Measurements from ENCODE around the gene SDC3.

Gene SDC3

DNA sequence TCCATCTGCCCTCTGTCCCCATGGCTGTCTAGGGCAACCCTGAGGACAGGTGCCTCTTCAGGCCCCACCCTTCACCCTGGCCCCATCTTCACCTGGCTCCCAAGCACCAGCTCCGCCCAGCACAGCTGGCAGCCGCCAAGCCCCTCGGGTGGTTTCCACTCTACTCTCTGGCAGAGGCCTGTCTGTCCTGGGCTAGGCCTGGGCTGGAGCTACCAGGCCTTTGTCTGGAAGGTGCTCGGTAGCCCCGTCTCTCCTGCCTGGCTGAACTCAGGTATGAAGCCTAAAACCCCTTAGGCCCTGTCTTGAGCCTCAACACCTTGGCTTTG is 17.4 kb downstream of the SDC3 start:
- TF ChIP-seq, protein P1, sequence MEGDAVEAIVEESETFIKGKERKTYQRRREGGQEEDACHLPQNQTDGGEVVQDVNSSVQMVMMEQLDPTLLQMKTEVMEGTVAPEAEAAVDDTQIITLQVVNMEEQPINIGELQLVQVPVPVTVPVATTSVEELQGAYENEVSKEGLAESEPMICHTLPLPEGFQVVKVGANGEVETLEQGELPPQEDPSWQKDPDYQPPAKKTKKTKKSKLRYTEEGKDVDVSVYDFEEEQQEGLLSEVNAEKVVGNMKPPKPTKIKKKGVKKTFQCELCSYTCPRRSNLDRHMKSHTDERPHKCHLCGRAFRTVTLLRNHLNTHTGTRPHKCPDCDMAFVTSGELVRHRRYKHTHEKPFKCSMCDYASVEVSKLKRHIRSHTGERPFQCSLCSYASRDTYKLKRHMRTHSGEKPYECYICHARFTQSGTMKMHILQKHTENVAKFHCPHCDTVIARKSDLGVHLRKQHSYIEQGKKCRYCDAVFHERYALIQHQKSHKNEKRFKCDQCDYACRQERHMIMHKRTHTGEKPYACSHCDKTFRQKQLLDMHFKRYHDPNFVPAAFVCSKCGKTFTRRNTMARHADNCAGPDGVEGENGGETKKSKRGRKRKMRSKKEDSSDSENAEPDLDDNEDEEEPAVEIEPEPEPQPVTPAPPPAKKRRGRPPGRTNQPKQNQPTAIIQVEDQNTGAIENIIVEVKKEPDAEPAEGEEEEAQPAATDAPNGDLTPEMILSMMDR (IDR thresholded peaks at IDR 0.05; ENCODE audit: unreplicated experiment in 3 of 3): no peak
- Mint-ChIP-seq H3K9me3 (no peaks in the 10 kb centered on the region), H3K27ac (no peak overlapping the region), H3K4me3 (no peak overlapping the region), H3K36me3 (ENCODE audit: low read depth) (no peaks in the 10 kb centered on the region), H3K27me3 (ENCODE audit: low read depth) (peaks cover 10% of the 10 kb centered on the region), H3K4me1 (peaks cover 75% of the 10 kb centered on the region)

DNA sequence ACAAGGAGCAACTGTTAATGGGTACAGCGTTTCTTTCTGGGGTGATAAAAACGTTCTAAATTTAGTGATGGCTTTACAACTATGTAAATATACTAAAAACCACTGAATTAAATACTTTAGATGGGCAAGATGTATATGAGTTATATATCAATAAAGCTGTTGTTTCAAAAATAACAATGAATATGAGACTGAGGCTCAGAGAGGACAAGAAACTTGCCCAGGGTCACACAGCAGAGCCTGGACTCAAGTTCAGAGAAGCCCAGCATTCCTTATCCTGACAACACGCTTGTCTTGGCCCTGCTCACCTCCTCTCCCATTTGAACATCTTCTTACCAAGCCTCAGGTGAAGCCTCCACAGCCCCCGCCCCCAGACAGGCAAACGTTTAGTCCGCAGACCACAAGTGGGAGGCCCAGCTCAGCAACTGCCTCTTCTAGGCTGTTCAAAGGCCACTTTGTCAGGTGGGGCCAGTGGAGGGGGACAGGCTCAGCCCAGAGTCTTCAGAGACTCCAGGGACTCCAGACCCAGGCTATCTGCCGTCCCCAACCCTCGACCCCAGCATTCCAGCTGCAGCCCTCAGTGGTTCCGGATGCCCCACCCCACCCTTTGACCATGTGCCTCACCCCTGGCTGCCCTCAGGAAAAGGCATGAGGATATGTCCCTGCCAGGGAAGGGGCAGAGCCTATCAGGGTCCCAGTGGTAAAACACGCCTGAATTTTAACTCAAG is 17.9 kb downstream of the SDC3 start:
- no peaks in the 10 kb centered on the region for H3K36me3 Mint-ChIP-seq (ENCODE audit: low read depth)
- peaks cover 11% of the 10 kb centered on the region for H3K27me3 Mint-ChIP-seq (ENCODE audit: low read depth)
- H3K27ac Mint-ChIP-seq: peak overlapping the region in 1 of 3 experiments; percentile 38
- TF ChIP-seq, protein P1 (IDR thresholded peaks at IDR 0.05; ENCODE audit: unreplicated experiment in 3 of 3): no peak
- no peak overlapping the region for H3K4me3 Mint-ChIP-seq
- H3K4me1 Mint-ChIP-seq: peaks cover 75% of the 10 kb centered on the region
- H3K9me3 Mint-ChIP-seq: no peaks in the 10 kb centered on the region

DNA sequence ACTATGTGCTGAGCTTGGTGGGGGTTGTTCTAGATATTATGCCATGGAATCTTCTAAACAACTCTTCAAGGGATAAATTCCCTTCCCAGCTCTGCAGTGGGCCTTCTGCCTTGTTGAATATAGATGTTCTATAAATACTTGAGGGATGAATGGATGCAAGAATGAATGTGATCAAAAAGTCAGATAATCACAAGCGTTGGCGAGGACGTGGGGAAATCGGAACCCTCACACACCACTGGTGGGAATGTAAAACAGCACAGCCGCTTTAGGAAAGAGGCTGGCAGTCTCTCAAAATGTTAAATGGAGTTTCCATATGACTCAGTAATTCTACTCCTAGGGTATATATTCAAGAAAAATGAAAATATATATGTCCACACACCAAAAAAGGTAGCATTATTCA is 19.0 kb downstream of the SDC3 start:
- peaks cover 77% of the 10 kb centered on the region for H3K4me1 Mint-ChIP-seq
- H3K36me3 Mint-ChIP-seq (ENCODE audit: low read depth): no peaks in the 10 kb centered on the region
- H3K27ac Mint-ChIP-seq: peak overlapping the region in 2 of 3 experiments; percentile 34 to 43
- H3K4me3 Mint-ChIP-seq: no peak overlapping the region
- H3K27me3 Mint-ChIP-seq (ENCODE audit: low read depth): peaks cover 12% of the 10 kb centered on the region
- no peaks in the 10 kb centered on the region for H3K9me3 Mint-ChIP-seq
- TF ChIP-seq, protein P1 (IDR thresholded peaks at IDR 0.05; ENCODE audit: unreplicated experiment in 3 of 3): no peak

DNA sequence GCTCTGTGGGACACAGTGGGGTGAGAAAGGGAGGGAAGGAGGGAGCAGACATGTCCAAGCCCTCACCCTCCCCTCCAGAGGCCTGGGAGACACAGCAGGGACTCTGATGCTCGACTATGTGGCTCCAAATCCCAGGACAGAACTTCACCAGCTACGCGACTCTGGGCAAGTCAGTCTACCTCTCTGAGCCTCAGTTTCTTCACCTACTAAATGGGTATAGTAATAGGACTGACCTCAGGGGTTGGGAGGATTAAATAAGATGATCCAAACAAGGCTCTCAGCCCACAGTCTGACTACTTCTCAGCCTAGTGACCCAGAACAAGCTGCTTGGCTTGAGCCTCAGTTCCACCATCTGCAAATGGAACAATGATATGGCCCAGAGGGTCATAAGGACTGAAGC is 19.6 kb downstream of the SDC3 start:
- H3K27ac Mint-ChIP-seq: peak overlapping the region in 2 of 3 experiments; percentile 78 to 92
- H3K4me3 Mint-ChIP-seq: no peak overlapping the region
- H3K36me3 Mint-ChIP-seq (ENCODE audit: low read depth): no peaks in the 10 kb centered on the region
- TF ChIP-seq, protein P1 (IDR thresholded peaks at IDR 0.05; ENCODE audit: unreplicated experiment in 3 of 3): no peak
- H3K9me3 Mint-ChIP-seq: no peaks in the 10 kb centered on the region
- H3K4me1 Mint-ChIP-seq: peaks cover 78% of the 10 kb centered on the region
- peaks cover 10% of the 10 kb centered on the region for H3K27me3 Mint-ChIP-seq (ENCODE audit: low read depth)

DNA sequence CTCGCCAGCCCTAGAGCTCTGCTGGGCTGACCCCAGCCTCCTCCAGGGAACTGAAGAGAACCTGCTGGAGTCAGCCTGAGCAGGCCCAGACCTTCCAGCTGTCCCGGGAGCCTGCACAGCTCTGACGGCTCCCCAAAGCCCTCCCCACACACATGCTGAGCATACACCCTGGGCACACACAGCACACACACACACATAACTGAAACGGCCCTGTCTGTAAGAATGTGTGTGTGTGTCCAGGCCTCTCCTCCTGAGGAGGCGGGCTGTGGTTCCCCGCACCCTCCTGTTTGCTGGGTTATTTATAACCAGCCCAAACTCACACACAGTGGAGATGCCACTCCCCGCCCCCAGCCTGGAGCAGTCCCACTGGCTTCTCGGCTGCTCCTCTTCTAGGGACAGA is 20.2 kb downstream of the SDC3 start:
- Mint-ChIP-seq H3K4me3 (peak overlapping the region in 1 of 3 experiments; percentile 13), H3K9me3 (no peaks in the 10 kb centered on the region), H3K4me1 (peaks cover 78% of the 10 kb centered on the region), H3K27me3 (ENCODE audit: low read depth) (peaks cover 8% of the 10 kb centered on the region), H3K27ac (peak overlapping the region; percentile 78 to 92 (median 87)), H3K36me3 (ENCODE audit: low read depth) (no peaks in the 10 kb centered on the region)
- TF ChIP-seq, protein P1 (IDR thresholded peaks at IDR 0.05; ENCODE audit: unreplicated experiment in 3 of 3): no peak

Data from nephron (organoid).